ENCODE results near the gene CTBP1.

The CTBP1 gene

DNA sequence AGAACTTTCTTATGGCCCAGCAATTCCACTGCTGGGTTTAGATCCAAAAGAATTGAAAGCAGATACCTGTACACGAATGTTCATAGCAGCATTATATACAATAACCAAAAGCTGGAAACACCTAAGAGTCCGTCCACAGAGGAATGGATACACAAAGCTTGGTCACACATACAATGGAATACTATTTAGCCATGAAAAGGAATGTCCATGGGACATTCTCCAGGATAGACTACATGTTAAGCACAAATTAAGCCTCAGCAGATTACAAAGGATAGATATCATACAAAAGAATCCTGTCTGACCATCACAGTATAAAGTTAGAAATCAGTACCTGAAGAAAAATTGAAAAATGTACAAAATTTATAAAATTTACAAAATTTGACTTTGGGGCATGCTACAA, 28.1 kb upstream of the CTBP1 start:
- peaks cover 39% of the 10 kb centered on the region for H3K9me3 Mint-ChIP-seq
- no peak overlapping the region for H3K4me3 Mint-ChIP-seq
- no peak for DNase-seq
- peaks cover 20% of the 10 kb centered on the region for H3K27me3 Mint-ChIP-seq (ENCODE audit: low read depth, poor library complexity)
- no peak overlapping the region for H3K27ac Mint-ChIP-seq
- H3K4me1 Mint-ChIP-seq = no peaks in the 10 kb centered on the region
- TF ChIP-seq, protein P1, sequence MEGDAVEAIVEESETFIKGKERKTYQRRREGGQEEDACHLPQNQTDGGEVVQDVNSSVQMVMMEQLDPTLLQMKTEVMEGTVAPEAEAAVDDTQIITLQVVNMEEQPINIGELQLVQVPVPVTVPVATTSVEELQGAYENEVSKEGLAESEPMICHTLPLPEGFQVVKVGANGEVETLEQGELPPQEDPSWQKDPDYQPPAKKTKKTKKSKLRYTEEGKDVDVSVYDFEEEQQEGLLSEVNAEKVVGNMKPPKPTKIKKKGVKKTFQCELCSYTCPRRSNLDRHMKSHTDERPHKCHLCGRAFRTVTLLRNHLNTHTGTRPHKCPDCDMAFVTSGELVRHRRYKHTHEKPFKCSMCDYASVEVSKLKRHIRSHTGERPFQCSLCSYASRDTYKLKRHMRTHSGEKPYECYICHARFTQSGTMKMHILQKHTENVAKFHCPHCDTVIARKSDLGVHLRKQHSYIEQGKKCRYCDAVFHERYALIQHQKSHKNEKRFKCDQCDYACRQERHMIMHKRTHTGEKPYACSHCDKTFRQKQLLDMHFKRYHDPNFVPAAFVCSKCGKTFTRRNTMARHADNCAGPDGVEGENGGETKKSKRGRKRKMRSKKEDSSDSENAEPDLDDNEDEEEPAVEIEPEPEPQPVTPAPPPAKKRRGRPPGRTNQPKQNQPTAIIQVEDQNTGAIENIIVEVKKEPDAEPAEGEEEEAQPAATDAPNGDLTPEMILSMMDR (IDR thresholded peaks at IDR 0.05) = no peak
- H3K36me3 Mint-ChIP-seq (ENCODE audit: low read depth) = peaks cover 6% of the 10 kb centered on the region

DNA sequence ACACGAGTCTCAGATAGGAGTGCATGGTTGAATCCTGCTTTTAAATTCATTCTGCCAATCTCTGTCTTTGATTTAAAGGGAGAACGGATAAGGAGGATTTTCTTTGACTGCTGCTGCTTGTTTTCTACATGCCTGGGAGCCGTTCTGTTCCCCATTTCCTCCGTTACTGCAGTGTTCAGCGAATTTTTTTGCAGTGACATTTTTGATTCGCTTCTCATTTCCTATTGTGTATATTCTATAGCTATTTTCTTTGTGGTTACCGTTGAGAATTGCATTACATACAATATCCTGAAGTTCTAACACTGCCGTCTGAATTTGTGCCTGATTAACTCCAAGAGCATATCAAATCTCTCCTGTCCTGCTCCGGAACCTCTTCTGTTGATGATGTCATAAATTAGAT, 25.9 kb upstream of the CTBP1 start:
- peaks cover 9% of the 10 kb centered on the region for H3K27me3 Mint-ChIP-seq (ENCODE audit: low read depth, poor library complexity)
- H3K4me1 Mint-ChIP-seq = no peaks in the 10 kb centered on the region
- peaks cover 41% of the 10 kb centered on the region for H3K9me3 Mint-ChIP-seq
- DNase-seq = no peak
- H3K36me3 Mint-ChIP-seq (ENCODE audit: low read depth) = peaks cover 11% of the 10 kb centered on the region
- TF ChIP-seq, protein P1 (IDR thresholded peaks at IDR 0.05) = no peak
- H3K27ac Mint-ChIP-seq = no peak overlapping the region
- H3K4me3 Mint-ChIP-seq = no peak overlapping the region

DNA sequence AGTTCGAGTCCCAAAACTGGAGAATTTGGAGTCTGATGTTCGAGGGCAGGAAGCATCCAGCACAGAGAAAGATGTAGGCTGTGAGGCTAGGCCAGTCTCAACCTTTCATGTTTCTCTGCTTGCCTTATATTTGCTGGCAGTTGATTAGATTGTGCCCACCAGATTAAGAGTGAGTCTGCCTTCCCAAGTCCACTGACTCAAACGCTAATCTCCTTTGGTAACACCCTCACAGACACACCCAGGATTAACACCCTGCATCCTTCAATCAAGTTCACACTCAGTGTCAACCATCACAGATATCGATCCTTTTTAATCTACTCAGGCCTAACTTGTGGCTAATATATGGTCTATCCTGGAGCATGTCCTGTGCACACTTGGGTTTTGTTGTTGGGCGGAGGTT, 22.8 kb upstream of the CTBP1 start:
- TF ChIP-seq, protein P1 (IDR thresholded peaks at IDR 0.05) = no peak
- H3K4me3 Mint-ChIP-seq = no peak overlapping the region

DNA sequence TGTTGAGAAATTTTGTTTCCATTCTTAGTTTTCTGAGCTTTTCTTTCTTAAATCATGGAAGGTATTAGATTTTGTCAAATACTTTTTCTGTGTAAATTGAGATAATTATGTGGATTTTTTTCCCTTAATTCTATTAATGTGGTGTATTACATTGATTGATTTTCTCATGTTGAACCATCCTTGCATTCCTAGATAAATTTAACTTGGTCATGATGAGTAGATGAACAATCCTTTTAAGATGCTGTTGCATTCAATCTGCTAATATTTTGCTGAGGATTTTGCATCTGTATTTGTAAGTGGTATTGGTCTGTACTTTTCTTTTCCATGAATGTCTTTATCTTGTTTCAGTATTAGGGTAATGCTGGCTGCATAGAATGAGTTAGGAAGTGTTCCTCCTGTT, 20.3 kb upstream of the CTBP1 start:
- no peak for DNase-seq
- peaks cover 62% of the 10 kb centered on the region for H3K9me3 Mint-ChIP-seq
- no peak overlapping the region for H3K27ac Mint-ChIP-seq
- no peak overlapping the region for H3K4me3 Mint-ChIP-seq
- H3K27me3 Mint-ChIP-seq (ENCODE audit: low read depth, poor library complexity) = peaks cover 5% of the 10 kb centered on the region
- TF ChIP-seq, protein P1 (IDR thresholded peaks at IDR 0.05) = no peak
- H3K4me1 Mint-ChIP-seq = no peaks in the 10 kb centered on the region
- H3K36me3 Mint-ChIP-seq (ENCODE audit: low read depth) = peaks cover 19% of the 10 kb centered on the region

More for the DNA sequence above, 22.8 kb upstream of the CTBP1 start:
- Mint-ChIP-seq H3K36me3 (ENCODE audit: low read depth) (peaks cover 11% of the 10 kb centered on the region), H3K4me1 (no peaks in the 10 kb centered on the region), H3K27ac (no peak overlapping the region), H3K9me3 (peaks cover 48% of the 10 kb centered on the region), H3K27me3 (ENCODE audit: low read depth, poor library complexity) (peaks cover 5% of the 10 kb centered on the region)
- no peak for DNase-seq

DNA sequence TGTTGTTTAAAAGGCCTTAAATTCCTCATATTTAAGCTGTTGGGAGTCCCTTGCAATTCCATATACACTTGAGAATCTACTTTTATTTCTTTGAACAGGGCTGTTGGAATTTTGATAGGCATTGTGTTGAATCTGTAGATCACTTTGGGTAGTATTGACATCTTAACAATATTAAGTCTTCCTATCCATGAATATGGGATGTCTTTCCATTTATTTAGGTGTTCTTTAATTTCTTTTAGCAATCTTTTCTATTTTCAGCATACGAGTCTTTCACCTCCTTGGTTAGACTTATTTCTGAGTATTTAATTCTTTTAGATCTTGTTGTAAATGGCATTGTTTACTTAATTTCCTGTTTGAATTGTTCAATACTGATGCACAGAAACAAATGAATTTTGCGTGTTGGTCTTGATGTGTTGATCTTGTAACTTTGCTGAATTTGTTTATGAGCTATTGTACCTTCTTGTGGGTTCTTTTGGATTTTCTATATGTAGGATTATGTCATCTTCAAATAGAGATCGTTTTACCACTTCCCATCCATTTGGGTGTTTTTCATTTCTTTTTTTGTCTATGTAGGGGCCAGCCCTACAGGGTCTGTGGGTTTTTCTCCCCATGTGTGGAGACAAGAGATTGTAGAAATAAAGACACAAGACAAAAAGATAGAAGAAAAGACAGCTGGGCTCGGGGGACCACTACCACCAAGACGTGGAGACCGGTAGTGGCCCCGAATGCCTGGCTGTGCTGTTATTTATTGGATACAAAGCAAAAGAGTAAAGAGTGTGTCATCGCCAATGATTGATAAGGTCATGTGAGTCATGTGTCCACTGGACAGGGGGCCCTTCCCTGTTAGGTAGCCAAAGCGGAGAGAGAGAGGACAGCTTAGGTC, 18.2 kb upstream of the CTBP1 start:
- Mint-ChIP-seq H3K27ac (no peak overlapping the region), H3K27me3 (ENCODE audit: low read depth, poor library complexity) (peaks cover 9% of the 10 kb centered on the region), H3K36me3 (ENCODE audit: low read depth) (peaks cover 23% of the 10 kb centered on the region), H3K9me3 (peaks cover 79% of the 10 kb centered on the region), H3K4me3 (no peak overlapping the region), H3K4me1 (no peaks in the 10 kb centered on the region)
- TF ChIP-seq, protein P1 (IDR thresholded peaks at IDR 0.05) = no peak
- DNase-seq = no peak

DNA sequence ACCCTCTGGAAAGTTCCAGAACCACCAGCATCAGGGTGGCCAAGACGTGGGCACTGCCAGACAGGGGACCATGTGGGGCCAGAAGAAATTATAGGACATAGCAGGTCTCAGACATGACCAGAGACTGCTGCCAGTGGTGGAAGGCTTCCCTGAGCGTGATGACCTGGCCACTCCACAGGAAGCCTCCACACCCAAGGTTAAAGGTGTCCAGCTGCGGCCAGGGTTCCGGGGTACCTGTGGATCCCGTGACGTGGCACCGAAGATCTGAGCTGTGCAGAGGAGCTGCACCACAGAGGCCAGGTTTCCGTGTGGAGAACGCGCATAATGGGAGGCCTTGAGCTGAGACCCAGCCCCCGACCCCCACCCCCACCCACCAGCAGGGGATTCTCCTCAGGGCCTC, 16.4 kb upstream of the CTBP1 start:
- H3K4me3 Mint-ChIP-seq = no peak overlapping the region
- no peak for DNase-seq
- H3K4me1 Mint-ChIP-seq = no peaks in the 10 kb centered on the region
- TF ChIP-seq, protein P1 (IDR thresholded peaks at IDR 0.05) = no peak
- peaks cover 29% of the 10 kb centered on the region for H3K36me3 Mint-ChIP-seq (ENCODE audit: low read depth)
- peaks cover 92% of the 10 kb centered on the region for H3K9me3 Mint-ChIP-seq
- H3K27me3 Mint-ChIP-seq (ENCODE audit: low read depth, poor library complexity) = peaks cover 21% of the 10 kb centered on the region
- H3K27ac Mint-ChIP-seq = no peak overlapping the region
